HuH-7.5 (cell line): ENCODE measurements around the gene LSM12.
"Not testable (repeated sequence)": the region's sequence is repeated elsewhere in the genome, so short reads cannot be mapped to it uniquely, and the experiment has no call there.

Experiments used
- DNase-seq: peaks from one replicate; pipeline ENCODE4 v3.0.0; 2011; ENCODE audit warnings: low spot score

Gene LSM12

DNA sequence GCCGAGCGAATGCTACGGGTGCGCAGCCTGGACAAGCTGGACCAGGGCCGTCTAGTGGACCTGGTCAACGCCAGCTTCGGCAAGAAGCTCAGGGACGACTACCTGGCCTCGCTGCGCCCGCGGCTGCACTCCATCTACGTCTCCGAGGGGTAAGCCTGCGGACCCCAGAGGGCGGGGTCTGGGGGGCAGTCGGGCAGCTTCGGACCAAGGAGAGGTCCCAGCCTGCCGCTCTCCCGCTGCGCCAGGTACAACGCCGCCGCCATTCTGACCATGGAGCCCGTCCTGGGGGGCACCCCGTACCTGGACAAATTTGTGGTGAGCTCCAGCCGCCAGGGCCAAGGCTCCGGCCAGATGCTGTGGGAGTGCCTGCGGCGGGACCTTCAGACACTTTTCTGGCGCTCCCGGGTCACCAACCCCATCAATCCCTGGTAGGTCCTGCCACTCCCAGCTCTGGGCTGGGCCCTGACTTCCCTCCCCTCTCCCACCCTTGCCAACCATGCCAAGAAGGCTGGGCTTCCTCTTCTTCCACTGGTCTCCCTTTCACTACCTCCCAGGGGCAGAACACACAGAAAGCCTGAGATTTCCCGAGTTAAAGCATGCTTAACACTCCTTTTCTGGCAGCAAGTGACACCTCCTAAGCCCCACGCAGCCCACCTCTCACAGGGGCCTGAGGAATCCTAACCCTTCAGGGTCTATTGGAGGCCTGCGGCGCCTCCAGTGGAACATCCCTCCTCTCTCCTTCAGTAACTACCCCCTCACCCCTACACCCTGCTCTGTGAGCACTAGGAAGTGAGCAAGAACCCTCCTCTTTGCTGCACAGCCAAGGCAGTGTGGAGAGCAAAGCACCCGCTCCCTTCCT lies 58.9 kb downstream of the LSM12 start:
- no peak for DNase-seq

DNA sequence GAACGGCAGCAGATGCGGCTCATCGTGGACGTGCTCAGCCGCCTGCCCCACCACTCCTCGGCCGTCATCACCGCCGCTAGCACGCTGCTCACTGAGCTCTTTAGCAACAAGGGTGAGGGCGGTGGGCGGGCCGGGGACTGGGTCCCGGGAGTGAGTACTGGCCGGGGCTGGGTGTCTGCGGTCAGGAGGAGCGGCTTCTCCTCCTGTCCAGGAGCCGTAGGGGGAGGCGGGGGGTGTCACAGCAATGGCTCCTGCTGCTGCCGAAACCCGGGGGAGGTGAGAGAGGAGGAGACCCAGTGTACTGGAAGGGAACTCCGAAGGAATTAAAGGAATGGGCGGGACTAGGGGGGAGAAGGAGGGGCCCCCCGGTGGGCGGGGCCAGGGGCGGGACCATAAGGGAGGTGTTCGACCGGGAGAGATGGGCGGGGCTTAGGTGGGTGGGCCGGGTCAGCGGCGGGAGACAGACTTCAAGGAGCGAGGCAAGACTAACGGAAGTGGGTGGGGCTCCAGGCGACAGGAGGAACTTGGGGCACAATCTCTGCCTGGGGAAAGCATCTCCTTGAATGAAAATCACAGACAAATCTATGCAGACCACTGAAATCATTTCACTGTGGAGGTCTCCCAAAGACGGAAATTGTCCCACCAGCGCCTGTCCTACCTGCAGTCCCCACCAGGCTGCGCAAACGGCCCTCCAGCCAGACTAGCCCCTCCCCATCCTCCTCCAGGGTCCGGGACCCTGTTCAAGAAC lies 59.7 kb downstream of the LSM12 start:
- DNase-seq = peak; percentile 85

DNA sequence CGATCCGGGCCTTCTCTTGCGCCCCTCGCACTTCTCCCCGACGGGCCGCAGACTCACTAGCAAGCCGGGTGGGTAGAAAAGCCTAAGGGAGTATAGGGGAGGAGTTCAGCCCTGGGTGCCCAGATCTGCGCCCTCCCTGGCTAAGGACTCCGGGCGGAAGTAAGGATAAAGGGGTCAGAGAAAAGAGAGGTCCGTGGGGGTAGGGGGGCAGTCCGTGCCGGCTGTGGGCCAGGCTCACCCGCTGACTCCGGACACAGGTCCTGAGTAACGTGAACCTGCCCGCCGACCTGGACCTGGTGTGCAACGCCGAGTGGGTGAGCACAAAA lies 60.2 kb downstream of the LSM12 start:
- no peak for DNase-seq

DNA sequence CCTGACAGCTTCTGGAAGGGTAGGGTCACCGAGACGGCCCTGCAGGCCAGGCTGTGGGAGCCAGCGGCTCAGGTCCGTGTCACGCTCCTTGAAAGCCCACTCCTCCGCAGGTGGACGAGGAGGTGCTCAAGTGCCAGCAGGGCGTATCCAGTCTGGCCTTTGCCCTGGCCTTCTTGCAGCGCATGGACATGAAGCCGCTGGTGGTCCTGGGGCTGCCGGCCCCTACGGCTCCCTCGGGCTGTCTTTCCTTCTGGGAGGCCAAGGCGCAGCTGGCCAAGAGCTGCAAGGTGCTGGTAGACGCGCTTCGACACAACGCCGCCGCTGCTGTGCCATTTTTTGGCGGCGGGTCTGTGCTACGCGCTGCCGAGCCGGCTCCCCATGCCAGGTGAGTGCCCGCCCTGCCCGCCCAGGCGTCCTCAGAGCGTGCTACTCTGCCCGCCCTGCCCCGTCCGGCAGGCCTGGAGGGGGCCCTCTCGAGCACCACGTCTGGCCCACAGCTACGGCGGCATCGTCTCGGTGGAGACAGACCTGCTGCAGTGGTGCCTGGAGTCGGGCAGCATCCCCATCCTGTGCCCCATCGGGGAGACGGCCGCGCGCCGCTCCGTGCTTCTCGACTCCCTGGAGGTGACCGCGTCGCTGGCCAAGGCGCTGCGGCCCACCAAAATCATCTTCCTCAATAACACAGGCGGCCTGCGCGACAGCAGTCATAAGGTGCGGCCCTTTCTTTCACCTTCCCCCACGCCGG lies 60.8 kb downstream of the LSM12 start:
- DNase-seq = no peak

DNA sequence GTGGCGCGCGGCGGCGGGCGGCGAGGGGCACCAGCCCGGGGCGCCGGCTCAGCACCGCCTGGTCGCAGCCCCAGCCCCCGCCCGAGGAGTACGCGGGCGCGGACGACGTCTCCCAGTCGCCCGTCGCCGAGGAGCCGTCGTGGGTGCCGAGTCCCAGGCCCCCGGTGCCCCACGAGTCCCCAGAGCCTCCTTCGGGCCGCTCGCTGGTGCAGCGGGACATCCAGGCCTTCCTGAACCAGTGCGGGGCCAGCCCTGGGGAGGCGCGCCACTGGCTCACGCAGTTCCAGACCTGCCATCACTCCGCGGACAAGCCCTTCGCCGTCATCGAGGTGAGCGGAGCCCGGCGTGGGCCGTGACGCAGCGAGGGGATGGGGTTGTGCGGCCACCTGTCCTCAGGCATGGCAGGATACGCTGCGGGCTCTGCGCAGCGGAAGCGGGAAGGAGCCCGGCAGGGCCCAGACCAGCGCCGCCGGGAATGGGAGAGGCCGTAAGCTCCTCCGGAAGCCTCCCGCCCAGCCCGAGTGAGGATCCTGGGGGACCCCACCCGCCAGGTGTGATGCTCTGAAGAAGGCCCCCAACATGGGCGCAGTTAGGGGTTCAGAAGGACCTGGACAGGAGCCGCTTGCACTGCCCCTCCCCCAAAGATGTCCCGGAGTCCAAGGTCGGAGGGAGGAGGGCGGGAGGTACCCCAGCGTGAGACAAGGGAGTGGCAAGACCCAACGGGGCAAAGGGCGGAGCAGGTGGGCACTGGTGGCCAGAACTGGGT lies 61.5 kb downstream of the LSM12 start:
- DNase-seq = no peak

DNA sequence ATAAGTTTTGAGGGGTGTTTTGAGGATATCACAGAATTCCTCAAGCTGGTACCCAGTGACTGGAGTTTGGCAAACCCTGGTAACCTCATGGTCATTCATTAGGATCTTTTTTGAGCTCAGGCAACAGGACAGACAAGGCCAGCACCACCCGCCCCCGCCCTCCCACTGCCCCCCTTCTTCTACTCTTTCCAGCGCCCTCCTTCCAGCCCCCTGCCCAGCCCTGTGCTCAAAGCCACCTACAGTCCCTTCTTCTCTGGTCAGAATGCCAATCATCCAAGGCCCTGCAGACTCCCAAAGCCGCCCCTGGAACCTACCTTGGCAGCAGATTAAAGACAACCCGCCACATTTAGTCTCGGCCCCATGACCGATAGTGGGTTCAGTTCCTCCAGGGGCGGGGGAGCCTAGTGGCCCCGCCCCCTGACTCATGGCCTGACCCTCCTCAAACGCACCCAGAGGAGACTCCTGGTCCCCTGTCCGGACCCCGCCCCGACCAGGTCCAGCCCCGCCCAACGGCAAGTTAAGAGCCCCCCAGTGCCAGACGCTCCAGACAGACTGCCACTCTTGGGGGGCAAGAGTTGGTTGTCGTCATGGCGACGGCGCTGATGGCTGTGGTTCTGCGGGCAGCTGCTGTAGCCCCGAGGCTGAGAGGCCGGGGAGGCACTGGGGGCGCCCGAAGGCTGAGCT lies 62.3 kb downstream of the LSM12 start, which contains the start of gene NAGS:
Gene NAGS (plus strand): TSS at position 546 of the 684 bp plus-strand sequence. CDS start 42 bp downstream, at position 588.
- peak; percentile 62 for DNase-seq

DNA sequence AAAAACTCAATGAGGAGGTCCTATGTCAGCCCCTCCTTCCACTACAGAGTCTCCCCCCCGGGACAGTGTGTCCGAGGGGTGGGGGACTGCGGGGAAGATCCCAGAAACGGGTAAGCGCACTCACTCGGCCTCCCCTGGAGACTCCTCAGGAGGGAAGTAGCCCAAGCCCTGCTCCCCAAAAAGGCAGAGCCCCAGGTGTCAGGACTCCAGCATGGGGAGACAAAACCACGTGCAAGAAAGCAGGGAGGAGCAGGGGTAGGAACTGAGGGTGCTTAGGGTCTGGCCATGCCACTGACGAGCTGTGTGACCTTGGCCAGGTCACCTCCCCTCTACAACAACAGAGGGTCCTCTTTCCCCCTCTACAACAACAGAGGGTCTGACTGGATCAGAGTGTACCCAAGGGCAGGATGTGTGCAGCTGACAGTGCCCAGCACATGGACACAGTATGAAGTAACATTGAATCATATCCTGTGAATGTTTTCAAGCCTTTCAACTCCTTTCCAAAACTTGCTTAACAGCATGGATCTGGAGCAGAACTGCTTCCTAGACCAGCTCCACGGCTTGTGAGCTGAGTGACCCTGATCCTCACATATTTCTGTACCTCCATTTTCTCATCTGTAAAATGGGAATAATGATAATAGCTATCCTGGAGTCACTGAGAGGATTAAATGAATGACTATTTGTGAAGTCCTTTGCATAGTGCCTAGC lies 64.2 kb downstream of the LSM12 start:
- DNase-seq = no peak

DNA sequence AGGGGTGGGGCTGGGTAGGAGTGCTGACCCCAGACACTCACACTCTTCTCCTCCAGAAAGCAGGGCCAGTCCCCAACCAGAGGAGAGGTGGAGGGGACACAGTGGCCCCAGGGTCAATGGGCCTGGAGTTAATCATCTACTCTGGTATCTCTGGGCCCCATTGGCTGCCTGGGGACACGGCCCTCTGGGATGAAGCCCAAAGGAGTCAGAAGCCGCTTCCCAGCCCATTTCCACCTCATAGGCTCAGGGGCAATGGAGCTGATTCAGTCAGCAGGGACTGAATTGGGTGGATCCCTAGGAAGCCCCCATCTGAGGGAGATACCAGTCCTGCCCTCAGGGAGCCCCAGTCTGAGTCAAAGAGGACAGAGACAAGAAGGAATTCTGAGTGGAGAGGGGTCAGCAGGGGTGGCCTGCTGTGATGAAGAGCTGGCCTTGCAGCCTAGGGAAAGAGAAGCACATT lies 65.0 kb downstream of the LSM12 start:
- DNase-seq = peak; percentile 59

DNA sequence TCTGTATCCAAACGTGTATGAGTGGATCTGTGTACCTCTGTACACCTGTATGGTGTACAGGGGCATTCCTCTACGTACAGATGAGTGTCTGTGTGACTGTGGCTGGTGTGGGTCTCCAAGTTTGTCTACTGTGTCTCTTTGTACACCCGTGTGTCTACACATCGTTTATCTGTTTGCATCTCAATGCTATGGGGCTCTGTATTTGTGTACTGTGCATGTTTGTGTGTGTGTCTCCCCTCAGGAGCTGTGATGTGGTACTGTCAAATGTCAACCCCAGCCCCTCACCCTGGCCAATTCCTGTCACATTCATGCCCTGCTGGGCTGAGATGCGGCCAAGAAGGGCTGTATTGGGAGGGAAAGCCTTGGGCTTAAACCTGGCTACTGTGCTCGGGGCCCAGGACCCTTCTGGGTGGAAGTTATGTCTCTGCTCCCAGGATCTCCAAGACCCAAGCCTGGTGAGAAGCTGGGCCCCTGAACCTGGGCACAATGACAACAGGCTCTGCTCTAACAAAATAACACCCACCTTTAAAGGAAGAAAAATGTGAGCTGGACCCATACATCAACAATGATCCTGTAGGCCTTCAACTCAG lies 65.5 kb downstream of the LSM12 start:
- no peak for DNase-seq

DNA sequence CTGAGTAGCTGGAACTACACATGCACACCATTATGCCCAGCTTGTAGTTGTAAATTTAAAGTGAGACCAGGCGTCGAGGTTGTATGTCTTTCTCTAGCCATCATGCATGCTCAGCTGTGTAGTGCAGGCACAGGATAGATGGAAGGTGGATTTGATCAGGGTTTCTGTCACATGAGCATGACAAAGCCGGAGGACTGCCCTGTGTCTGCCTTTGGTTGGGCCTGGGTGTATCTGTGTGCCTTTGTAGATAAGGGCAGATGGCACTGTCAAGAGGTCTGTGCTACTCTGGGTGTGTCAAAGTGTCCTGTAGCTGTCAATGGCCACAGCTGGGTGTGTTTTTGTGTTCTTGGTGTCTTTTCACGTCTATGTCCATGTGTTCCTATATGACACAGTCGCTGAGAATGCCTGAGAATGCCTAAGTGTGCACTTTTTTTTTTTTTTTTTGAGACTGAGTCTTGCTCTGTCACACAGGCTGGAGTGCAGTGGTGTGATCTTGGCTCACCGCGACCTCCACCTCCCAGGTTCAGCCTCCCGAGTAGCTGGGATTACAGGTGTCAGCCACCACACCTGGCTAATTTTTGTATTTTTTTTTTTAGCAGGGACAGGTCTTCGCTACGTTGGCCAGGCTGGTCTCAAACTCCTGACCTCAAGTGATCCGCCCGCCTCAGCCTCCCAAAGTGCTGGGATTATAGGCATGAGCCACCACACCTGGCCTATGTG lies 66.2 kb downstream of the LSM12 start:
- DNase-seq = no peak

DNA sequence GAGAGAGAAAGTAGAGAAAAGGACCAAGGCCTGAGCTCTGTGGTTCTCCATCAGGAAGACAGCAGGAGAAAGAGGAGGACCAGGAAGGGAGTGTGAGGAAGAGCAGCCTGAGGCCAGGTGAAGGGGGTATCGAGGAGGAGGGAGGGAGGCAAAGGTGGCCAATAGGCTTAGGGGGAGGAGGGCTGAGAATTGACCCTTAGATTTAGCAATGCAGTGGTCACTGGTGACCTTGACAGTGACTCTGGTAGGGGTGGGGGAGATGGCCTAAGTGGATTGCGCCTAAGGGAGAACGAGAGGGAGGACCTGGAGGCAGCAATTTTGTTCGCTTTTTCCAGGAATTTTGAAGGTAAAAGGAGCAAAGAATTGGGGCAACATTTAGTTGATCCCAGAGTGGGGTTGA lies 67.4 kb downstream of the LSM12 start:
- no peak for DNase-seq

DNA sequence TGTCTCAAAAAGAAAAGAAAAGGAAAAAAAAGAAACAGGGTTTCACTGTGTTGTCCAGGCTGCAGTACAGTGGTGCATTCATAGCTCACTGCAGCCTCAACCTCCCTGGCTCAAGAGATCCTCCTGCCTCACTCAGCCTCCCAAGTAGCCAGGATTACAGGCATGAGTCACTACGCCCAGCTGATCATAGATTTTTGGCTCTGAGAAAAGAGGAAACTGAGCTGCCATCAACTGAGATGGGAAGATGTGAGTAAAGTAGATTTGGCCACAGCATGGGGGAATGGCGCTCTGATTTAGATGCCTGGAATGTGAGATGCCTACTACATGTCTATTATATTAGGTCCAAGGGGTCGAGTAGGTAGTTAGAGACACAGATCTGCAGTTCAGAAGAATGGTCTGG lies 67.9 kb downstream of the LSM12 start:
- no peak for DNase-seq

DNA sequence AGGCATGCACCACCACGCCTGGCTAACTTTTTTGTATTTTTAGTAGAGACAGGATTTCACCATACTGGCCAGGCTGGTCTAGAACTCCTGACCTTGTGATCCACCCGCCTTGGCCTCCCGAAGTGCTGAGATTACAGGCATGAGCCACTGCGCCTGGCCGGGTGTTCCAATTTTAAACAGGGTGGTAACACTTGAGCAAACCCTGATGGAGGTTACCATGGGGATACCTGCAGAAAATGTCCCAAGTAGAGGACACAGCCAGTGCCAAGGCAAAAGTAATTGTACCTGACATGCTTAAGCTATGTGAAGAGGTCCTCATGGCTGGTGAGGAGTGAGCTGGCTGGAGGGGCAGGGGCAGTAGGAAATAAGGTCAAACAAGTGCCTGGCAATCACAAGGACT lies 69.3 kb downstream of the LSM12 start:
- DNase-seq = not testable (repeated sequence)

DNA sequence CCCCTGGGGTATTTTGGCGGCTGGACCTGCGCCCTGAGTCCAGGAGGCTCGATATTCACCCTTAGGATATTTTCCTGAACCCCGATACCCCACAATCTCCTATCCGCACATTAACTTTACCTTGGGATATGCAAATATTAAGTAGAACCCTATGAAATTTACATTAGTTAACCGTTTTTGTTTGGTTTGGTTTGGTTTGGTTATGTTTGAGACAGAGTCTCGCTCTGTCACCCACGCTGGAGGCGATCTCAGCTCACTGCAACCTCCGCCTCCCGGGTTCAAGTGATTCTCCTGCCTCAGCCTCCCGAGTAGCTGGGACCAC lies 71.4 kb downstream of the LSM12 start:
- DNase-seq = no peak

DNA sequence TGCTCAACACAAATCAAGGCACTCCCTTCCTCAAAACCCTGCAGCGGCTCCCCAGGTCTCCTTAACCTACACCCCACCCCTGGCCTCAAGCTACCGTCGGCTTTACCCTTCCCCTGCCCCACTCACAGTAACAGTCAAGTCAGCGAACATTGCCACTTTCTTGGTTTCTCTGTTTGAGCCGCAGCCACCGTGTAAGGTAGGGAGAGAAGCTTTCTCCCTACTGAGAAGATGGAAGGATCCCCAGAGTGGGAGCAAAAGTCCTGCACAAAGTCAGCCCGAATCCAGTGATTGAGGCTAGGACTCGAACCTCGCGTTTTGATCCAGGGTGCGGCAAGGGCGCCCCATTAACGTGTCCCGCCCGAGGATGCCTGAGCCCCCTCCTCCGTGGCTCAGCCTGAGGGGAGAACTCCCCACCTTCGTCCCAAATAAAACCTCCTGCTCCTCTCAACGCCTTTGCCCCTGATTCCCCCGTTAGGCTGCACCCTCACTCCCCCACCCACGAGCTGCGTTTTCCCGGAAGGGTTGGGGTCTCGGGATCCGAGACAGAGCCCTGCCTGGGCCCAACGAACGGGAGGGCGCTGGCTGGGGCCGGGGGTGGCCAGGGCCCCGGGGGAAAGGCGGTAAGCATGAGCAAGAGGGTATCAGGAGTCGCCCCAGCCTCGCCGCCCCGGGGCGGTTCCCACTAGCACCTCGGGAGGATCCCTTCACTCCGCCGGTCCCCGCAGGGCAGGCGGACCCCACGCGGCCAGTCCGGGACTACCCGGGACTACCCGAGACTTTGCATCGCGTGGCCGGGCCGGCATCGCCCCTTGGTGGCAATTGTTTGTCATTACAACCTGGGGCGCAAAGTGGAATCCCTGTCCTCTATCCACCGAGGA lies 72.0 kb downstream of the LSM12 start:
- DNase-seq = peak; percentile 70

DNA sequence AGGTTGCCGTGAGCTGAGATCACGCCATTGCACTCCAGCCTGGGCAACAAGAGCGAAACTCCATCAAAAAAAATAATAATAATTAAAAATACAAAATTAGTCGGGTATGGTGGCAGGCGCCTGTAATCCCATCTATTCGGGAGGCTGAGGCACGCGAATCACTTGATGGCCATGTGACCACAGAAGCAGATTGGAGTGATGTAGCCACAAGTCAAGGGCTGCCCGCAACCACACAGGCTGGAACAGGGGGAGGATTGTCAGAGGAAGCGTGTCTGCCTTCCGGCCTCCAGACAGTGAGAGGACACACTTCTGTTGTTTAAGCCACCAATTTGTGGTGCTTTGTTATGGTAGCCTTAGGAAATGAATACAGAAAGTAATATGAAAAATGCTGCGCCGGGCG lies 73.8 kb downstream of the LSM12 start:
- no peak for DNase-seq

DNA sequence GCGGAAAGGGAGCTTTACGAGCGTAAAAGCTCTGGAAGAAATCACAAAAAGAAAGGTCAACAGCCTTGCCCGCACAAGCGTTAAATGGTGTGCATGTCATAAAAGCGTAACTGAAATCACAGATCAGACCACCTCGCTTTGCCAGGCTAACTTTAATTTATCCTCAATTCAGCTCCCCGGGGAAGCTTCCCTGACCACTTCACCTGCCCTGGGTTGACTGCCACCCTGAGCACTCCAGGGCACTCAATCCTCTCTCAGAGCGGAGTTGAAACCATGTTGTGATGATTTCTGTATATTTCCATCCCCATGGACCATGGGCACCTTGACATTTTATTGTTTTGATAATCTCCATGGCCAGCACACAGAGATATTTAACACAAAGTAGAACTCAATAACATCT lies 78.2 kb downstream of the LSM12 start:
- no peak for DNase-seq

DNA sequence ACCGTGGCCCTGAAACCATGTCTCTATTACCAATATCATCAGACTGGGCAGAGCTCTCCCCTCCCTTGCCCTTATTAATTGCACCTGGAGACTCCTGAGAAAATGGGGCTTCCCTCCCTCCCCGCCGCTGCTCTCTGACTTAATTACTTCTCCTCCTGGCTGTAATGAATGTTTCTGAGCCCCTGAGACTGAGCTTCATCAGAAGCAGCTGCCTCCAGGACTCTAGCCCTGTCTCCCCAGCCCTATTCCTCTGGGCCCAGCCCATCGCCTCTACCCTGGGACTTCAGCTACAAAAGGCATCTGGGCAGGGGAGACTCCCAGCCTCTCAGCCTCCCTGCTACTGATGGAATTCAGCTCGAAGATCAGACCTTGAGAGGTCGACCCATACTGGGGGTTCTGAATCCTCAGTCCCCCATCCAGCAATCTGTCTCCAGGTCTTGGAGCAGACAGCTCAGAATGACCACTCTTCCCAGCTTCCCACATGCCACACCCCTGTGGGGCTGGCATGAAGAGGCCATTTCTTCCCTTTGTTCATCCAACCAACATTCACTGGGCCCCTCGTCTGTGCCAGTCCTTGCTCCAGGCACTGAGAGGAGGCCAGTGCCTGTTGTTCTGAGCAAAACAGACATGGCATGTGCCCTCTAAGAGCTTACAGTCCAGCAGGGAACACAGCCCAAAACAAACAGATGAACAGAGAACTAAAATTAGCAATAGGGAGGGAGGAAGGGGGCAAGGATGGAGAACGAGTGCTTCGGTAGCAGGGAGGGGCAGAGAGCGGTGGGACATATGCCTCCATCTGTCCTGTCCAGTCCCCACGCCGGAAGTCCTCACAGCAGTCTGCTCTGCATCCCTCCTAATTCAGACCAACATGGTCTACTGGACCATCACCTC lies 79.1 kb downstream of the LSM12 start:
- no peak for DNase-seq
